GM19372 (cell line): ENCODE measurements around the gene EEF2.

Experiments used
- ATAC-seq: cut with Tn5 transposase; IDR thresholded peaks from one replicate; pipeline ENCODE4 v1.9.1; 2021; ENCODE audit warnings: mild to moderate bottlenecking, low read depth, moderate library complexity; ENCODE audit not compliant: unreplicated experiment

Gene EEF2

GRCh38 chr19:3984908-3985642, at the start of gene EEF2:
EEF2 (minus strand) TSS chr19:3985463; CDS start chr19:3985380, 83 bp downstream.
- ATAC-seq = peak; percentile 54

GRCh38 chr19:4034048-4035017, 49.1 kb upstream of the EEF2 start:
- ATAC-seq = no peak

- no peak for ATAC-seq
Observed at GRCh38 chr19:4033028-4033956, 48.0 kb upstream of the EEF2 start.

- ATAC-seq = no peak
Observed at GRCh38 chr19:4032436-4032835, 47.2 kb upstream of the EEF2 start.

- no peak for ATAC-seq
Observed at GRCh38 chr19:4031420-4031819, 46.2 kb upstream of the EEF2 start.

- no peak for ATAC-seq
Observed at GRCh38 chr19:4030981-4031380, 45.7 kb upstream of the EEF2 start.

- ATAC-seq = no peak
Observed at GRCh38 chr19:4030552-4030951, 45.3 kb upstream of the EEF2 start.

- no peak for ATAC-seq
Observed at GRCh38 chr19:4029247-4029614, 44.0 kb upstream of the EEF2 start.

- ATAC-seq = no peak
Observed at GRCh38 chr19:4028334-4029246, 43.3 kb upstream of the EEF2 start.

- no peak for ATAC-seq
Observed at GRCh38 chr19:4027146-4027545, 41.9 kb upstream of the EEF2 start.

- ATAC-seq = no peak
Observed at GRCh38 chr19:4025317-4025716, 40.1 kb upstream of the EEF2 start.

- ATAC-seq = no peak
Observed at GRCh38 chr19:4023600-4024398, 38.5 kb upstream of the EEF2 start.

- no peak for ATAC-seq
Observed at GRCh38 chr19:4019578-4019977, 34.3 kb upstream of the EEF2 start.

- no peak for ATAC-seq
Observed at GRCh38 chr19:4018775-4019504, 33.7 kb upstream of the EEF2 start.

- no peak for ATAC-seq
Observed at GRCh38 chr19:4018140-4018613, 32.9 kb upstream of the EEF2 start.

- no peak for ATAC-seq
Observed at GRCh38 chr19:4016903-4017638, 31.8 kb upstream of the EEF2 start.

GRCh38 chr19:4016486-4016885, 31.2 kb upstream of the EEF2 start:
- ATAC-seq = no peak
